Liver (tissue), 9 donors: Measurements from ENCODE around the gene WDR37. TPM values are rescaled to one million over a fixed set of nuclear protein-coding genes. Genes with fewer than 3 reads are reported as not detected.

Source experiments
- DNase-seq: peaks from one replicate; pipeline ENCODE4 v3.0.0-alpha.2; 2017; ENCODE audit warnings: low spot score
- H3K27ac ChIP-seq, 2 donors: one replicate each; pipeline ENCODE4 v1.7.0; 2013; ENCODE audit warnings: inconsistent platforms in 2 of 2, low read length in 2 of 2, control low read depth in 1 of 2, low read depth in 1 of 2, mild to moderate bottlenecking in 1 of 2
- H3K27me3 ChIP-seq, 4 donors: one replicate each; pipeline versions ENCODE4 v1.6.1 to v1.7.0; 2013; ENCODE audit warnings: low read length in 3 of 4, inconsistent platforms in 1 of 4, mild to moderate bottlenecking in 1 of 4, moderate library complexity in 1 of 4; ENCODE audit not compliant: control insufficient read depth in 4 of 4, insufficient read depth in 4 of 4
- H3K36me3 ChIP-seq, 4 donors: one replicate each; pipeline versions ENCODE4 v1.6.1 to v1.7.0; 2013; ENCODE audit warnings: low read length in 3 of 4, mild to moderate bottlenecking in 3 of 4, low read depth in 1 of 4, moderate library complexity in 1 of 4; ENCODE audit not compliant: control insufficient read depth in 4 of 4, insufficient read depth in 3 of 4
- H3K4me1 ChIP-seq, 4 donors: one replicate each; pipeline versions ENCODE4 v1.6.1 to v1.7.0; 2013; ENCODE audit warnings: low read length in 3 of 4, mild to moderate bottlenecking in 3 of 4, moderate library complexity in 1 of 4; ENCODE audit not compliant: control insufficient read depth in 4 of 4, insufficient read depth in 4 of 4
- H3K4me3 ChIP-seq, 3 donors: one replicate each; pipeline versions ENCODE4 v1.6.1 to v1.7.0; 2013; ENCODE audit warnings: low read length in 3 of 3, control low read depth in 1 of 3, low read depth in 1 of 3, mild to moderate bottlenecking in 1 of 3
- H3K9ac ChIP-seq, 2 donors: one replicate each; pipeline ENCODE4 v1.7.0; 2013; ENCODE audit warnings: low read length in 2 of 2, mild to moderate bottlenecking in 2 of 2, moderate library complexity in 2 of 2, control low read depth in 1 of 2, low read depth in 1 of 2
- H3K9me3 ChIP-seq, 4 donors: one replicate each; pipeline versions ENCODE4 v1.6.1 to v1.7.0; 2013; ENCODE audit warnings: low read length in 3 of 4; ENCODE audit not compliant: control insufficient read depth in 4 of 4
- EGR1 ChIP-seq, 2 donors: IDR thresholded peaks; 2 replicates each; pipeline ENCODE4 v1.6.1; 2016 to 2018; ENCODE audit warnings: antibody characterized with exemption in 2 of 2, low read depth in 2 of 2
- FOXA1 ChIP-seq: IDR thresholded peaks from 2 replicates; pipeline ENCODE4 v1.6.1; 2016; ENCODE audit warnings: antibody characterized with exemption
- GABPA ChIP-seq, 2 donors: IDR thresholded peaks in 1 of 2; conservative IDR thresholded peaks in 1 of 2; 2 replicates each; pipeline ENCODE4 v1.6.1; 2016; ENCODE audit warnings: antibody characterized with exemption in 2 of 2, mild to moderate bottlenecking in 1 of 2, moderate library complexity in 1 of 2
- HNF4A ChIP-seq, 2 donors: conservative IDR thresholded peaks; 2 replicates each; pipeline ENCODE4 v1.6.1; 2016; ENCODE audit warnings: antibody characterized with exemption in 2 of 2, mild to moderate bottlenecking in 2 of 2
- JUND ChIP-seq, 2 donors: IDR thresholded peaks; 2 replicates each; pipeline ENCODE4 v1.6.1; 2016; ENCODE audit warnings: antibody characterized with exemption in 2 of 2
- NR2F2 ChIP-seq: IDR thresholded peaks from 2 replicates; pipeline ENCODE4 v1.6.1; 2016; ENCODE audit warnings: antibody characterized with exemption
- RXRA ChIP-seq, 2 donors: IDR thresholded peaks; 2 replicates each; pipeline ENCODE4 v1.6.1; 2017 to 2018; ENCODE audit warnings: antibody characterized with exemption in 2 of 2, mild to moderate bottlenecking in 1 of 2
- SP1 ChIP-seq: IDR thresholded peaks from 2 replicates; pipeline ENCODE4 v1.6.1; 2018; ENCODE audit warnings: antibody characterized with exemption, mild to moderate bottlenecking
- YY1 ChIP-seq: IDR thresholded peaks from 2 replicates; pipeline ENCODE4 v1.6.1; 2016; ENCODE audit warnings: antibody characterized with exemption, mild to moderate bottlenecking
- WGBS: extraction: QIAGEN DNeasy Blood & Tissue Kit; methylation state at CpG from one replicate; pipeline ENCODE4 v1.1.7; 2013; 5-methylcytosine and 5-hydroxymethylcytosine counted together
- polyA plus RNA-seq, 2 donors: library from polyadenylated mRNA; stranded (reverse) in 1 of 2; unstranded in 1 of 2; fragments of 200-250 nt in 1 of 2; fragments of >200 nt in 1 of 2; fragmentation: Nextera tagmentation in 1 of 2; extraction: Ambion mirVana in 1 of 2; gene quantifications; one replicate each; pipeline versions ENCODE4 v1.2.1 to v1.2.3, GENCODE V29; 2013 to 2015
- total RNA-seq, 2 donors: library from RNA; depleted of rRNA; stranded (reverse); fragments of >200 nt; gene quantifications; one replicate each; pipeline ENCODE4 v1.2.3, GENCODE V29; 2014
- TF ChIP-seq, protein P1 (sequence below): IDR thresholded peaks from 2 replicates; pipeline ENCODE4 v1.6.1; 2016; ENCODE audit warnings: antibody characterized with exemption
- TF ChIP-seq, protein P2 (sequence below): IDR thresholded peaks from 2 replicates; pipeline ENCODE4 v1.6.1; 2016; ENCODE audit warnings: antibody characterized with exemption
- TF ChIP-seq, protein P3 (sequence below): fragments of 150-350 bp; IDR thresholded peaks from 2 replicates; pipeline ENCODE4 v1.5.1; 2017; ENCODE audit warnings: improper control_type of control experiment, low read depth, low read length; ENCODE audit not compliant: missing input control
- donor health status: healthy.
- donor health status: healthy.
- donor health status: healthy.
- donor health status: healthy.
- donor health status: healthy.

Gene WDR37
- total and polyA plus RNA-seq, 4 donors: 3.6 to 12.1 (median 5.6) TPM

DNA sequence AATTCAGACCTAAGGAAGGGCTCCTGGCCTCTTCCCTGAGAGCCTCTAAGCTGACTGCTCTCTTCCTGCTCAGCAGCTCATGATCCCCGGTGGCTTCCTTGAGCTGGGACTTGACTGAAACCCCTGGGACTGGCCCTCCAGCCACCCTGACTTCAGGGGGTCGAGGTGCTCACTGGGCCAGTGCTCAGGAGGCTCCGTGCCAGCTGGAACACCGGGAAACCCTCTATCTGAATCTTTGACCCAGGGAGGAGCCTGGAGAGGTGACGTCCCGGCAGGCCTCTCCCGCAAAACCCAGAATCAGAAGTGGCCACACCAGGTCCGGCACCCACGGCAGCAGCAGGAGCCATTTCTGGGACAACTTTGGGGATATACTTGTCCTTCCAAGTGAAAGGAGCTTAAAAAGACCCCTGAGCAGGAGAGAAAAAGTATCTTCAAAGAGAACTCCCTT is 110.7 kb downstream of the WDR37 start:
- no peak for DNase-seq
- H3K27me3 ChIP-seq: peaks cover 0 to 3% (median 0%) of the 10 kb centered on the region in 4 donors
- H3K4me3 ChIP-seq: no peak overlapping the region
- no peaks in the 10 kb centered on the region for H3K4me1 ChIP-seq
- H3K9me3 ChIP-seq: no peaks in the 10 kb centered on the region
- no peak overlapping the region for H3K9ac ChIP-seq
- no peak for TF ChIP-seq GABPA (IDR thresholded peaks at IDR 0.05 in 1 of 2, conservative IDR thresholded peaks at IDR 0.05 in 1 of 2)
- TF ChIP-seq HNF4A (conservative IDR thresholded peaks at IDR 0.05): no peak
- TF ChIP-seq RXRA (IDR thresholded peaks at IDR 0.05): no peak
- TF ChIP-seq, protein P1, sequence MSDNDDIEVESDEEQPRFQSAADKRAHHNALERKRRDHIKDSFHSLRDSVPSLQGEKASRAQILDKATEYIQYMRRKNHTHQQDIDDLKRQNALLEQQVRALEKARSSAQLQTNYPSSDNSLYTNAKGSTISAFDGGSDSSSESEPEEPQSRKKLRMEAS: no peak
- TF ChIP-seq, protein P2, sequence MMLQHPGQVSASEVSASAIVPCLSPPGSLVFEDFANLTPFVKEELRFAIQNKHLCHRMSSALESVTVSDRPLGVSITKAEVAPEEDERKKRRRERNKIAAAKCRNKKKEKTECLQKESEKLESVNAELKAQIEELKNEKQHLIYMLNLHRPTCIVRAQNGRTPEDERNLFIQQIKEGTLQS: no peak
- no peak for TF ChIP-seq EGR1 (IDR thresholded peaks at IDR 0.05; ENCODE audit: low read depth in 2 of 2)
- TF ChIP-seq YY1: no peak
- TF ChIP-seq, protein P3, sequence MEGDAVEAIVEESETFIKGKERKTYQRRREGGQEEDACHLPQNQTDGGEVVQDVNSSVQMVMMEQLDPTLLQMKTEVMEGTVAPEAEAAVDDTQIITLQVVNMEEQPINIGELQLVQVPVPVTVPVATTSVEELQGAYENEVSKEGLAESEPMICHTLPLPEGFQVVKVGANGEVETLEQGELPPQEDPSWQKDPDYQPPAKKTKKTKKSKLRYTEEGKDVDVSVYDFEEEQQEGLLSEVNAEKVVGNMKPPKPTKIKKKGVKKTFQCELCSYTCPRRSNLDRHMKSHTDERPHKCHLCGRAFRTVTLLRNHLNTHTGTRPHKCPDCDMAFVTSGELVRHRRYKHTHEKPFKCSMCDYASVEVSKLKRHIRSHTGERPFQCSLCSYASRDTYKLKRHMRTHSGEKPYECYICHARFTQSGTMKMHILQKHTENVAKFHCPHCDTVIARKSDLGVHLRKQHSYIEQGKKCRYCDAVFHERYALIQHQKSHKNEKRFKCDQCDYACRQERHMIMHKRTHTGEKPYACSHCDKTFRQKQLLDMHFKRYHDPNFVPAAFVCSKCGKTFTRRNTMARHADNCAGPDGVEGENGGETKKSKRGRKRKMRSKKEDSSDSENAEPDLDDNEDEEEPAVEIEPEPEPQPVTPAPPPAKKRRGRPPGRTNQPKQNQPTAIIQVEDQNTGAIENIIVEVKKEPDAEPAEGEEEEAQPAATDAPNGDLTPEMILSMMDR: no peak
- TF ChIP-seq SP1: no peak
- TF ChIP-seq FOXA1: no peak
- no peak for TF ChIP-seq NR2F2
- 81% methylated on average over 9 of the region's 9 CpGs for WGBS
- no peak overlapping the region for H3K27ac ChIP-seq
- no peaks in the 10 kb centered on the region for H3K36me3 ChIP-seq

DNA sequence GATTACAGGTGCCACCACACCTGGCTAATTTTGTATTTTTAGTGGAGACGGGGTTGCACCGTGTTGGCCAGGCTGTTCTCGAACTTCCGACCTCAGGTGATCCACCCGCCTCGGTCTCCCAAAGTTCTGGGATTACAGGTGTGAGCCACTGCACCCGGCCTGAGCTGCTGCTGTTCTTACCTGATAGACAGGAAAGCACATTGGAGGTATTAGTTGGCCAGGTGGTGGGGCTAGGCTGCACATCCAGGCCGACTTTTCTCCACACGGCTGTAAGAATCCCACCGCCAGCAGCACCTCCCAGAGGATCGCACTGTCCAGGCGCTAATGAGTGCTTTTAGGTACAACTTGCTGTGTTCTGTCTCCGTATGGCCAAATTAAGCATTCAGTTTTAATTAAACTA is 112.6 kb downstream of the WDR37 start:
- WGBS: 83% methylated on average over 13 of the region's 13 CpGs
- no peak for TF ChIP-seq FOXA1
- Histone ChIP-seq H3K27ac (no peak overlapping the region), H3K9ac (no peak overlapping the region), H3K27me3 (peaks cover 0 to 3% (median 0%) of the 10 kb centered on the region in 4 donors), H3K4me3 (no peak overlapping the region), H3K4me1 (no peaks in the 10 kb centered on the region), H3K9me3 (no peaks in the 10 kb centered on the region), H3K36me3 (no peaks in the 10 kb centered on the region)
- DNase-seq: no peak

DNA sequence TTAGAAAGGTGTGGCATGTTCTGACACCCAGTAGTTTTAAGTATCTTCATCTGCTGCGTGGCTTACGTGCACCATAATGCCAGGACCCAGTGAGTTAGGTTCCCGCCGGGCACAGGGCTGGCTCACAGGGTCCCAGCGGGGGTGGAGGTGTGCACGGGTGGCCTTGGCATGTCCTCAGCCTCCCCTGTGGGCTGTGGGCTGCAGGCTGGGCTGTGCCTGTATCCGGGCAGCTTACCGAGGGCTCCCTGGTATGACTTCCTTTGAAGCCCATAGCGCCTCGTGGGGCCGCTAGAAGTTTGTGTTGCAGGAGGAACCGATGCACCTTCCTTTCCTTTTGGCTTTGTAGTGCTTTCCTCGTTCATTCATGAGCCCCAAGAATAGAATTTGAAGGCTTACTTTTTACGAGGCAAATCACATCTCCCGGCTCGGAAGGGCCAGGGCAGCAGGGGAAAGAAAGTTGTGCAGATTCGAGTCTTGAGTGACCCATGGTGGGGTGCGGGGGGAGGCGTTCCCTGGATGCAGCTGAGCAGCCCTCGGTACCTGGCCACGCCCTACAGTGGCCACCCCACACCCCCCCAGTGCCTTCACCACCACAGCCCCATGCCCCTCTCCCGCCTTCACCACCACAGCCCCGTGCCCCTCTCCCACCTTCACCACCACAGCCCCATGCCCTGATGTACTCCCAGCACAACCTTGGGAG is 113.2 kb downstream of the WDR37 start:
- H3K9ac ChIP-seq: no peak overlapping the region
- H3K4me3 ChIP-seq: no peak overlapping the region
- WGBS: 73% methylated on average over 23 of the region's 23 CpGs
- DNase-seq: no peak
- peaks cover 0 to 3% (median 0%) of the 10 kb centered on the region in 4 donors for H3K27me3 ChIP-seq
- no peaks in the 10 kb centered on the region for H3K36me3 ChIP-seq
- H3K4me1 ChIP-seq: no peaks in the 10 kb centered on the region
- no peak for TF ChIP-seq JUND (IDR thresholded peaks at IDR 0.05)
- no peaks in the 10 kb centered on the region for H3K9me3 ChIP-seq
- no peak overlapping the region for H3K27ac ChIP-seq
